HG03558 (cell line): ENCODE measurements around the gene ADD2.

Experiments
- ATAC-seq: cut with Tn5 transposase; IDR thresholded peaks from one replicate; pipeline ENCODE4 v1.9.1; 2021; ENCODE audit warnings: moderate number of reproducible peaks; ENCODE audit not compliant: unreplicated experiment; ENCODE audit errors: extremely low read depth

Gene ADD2

DNA sequence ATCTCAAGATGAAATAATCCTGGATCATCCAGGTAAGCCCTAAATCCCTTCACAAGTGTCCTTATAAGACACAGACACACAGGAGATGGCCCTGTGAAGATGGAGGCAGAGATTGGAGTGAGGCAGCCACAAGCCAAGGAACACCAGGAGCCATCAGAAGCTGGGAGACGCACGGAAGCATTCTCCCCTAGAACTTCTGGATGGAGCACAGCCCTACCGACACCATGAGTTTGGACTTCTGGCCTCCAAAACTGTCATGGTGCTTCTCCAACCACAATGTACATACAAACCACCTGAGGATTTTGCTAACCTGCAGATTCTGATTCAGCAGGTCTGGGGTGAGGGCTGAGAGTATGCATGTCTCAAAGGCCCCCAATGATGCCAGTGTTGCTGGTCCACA is 42.5 kb downstream of the ADD2 start:
- no peak for ATAC-seq

DNA sequence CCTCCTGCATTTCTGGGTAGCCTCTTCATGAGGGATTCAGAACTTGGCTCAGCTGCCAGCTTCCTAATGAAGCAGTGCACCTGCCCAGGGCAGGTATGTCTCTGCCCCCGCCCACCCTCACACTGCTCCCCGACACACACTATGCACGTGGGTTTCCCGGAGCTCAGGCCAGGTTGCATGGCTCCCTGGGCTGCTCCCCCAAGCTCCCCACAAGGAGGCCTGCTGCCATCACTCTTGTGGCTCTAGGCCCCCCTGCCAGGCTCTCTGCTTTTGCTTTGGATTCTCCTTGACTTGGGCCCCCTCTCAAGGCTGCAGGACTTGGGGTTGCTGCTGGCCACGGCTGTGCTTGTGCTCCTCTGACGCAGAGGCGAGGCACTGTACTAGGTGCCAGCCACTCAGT is 43.6 kb downstream of the ADD2 start:
- no peak for ATAC-seq

DNA sequence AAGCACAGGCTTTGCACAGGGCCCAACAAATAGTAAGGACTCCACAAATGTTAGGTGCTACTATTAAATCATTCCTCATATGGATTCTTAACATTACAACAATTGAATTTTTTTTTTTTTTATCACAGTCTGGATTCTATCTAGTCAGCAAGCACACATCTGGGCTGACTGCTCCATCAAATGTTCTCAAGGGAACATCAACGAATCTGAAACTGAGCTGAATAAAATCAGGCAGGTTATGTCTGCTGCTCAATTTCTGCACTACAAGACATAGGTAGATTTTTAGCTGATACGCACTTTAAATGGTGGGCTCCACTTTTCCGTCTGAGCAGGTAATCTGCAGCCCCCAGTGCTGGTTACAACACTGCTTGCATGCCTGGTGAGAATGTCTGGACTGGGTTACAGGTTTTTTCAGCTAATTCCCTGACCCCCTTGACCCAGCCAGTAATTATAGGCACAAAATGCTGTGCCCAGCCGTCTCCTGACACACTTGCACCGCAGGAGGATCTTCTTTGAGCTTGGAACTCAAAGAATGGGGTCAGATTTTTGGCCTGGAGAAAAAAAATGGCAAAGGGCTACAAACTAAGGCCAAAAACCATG is 44.6 kb downstream of the ADD2 start:
- ATAC-seq = no peak

DNA sequence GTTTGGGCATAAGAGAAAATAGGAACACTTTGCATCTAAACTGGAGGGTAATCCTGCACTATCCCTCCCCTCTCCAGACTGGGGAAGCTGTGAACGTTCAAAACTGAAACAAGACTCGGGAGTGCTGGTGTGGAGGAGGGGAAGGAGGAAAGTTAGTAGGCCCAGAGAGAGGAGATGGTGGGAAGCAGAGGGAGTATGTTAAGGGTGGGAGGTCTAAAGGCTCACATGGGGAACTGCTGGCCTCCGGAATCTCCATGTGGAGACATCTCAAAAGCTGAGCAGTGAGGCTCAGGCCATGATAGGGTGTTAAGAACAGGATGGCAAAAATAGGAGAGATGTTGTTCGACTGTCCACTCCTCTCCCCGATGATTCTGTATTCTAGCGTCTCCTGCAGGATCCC is 47.9 kb downstream of the ADD2 start:
- no peak for ATAC-seq

DNA sequence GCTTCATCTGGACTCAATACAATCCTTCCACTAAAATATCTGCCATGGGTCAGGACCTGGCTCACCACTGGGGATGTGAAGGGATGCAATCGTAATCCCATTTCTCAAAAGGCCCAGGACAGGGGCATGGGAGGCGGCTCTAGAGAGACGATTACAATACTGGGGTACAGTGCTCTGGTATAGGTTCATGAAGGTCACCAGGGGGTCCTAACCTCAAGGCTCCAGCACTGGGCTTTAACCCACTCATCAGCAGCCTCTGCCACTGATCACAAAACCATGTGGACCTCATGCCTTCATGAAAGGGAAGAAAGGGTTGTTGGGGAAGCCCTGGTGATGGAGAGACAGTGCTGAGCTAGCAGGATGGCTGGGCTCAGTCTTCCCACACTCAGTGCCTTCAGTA is 48.8 kb downstream of the ADD2 start:
- ATAC-seq = no peak

DNA sequence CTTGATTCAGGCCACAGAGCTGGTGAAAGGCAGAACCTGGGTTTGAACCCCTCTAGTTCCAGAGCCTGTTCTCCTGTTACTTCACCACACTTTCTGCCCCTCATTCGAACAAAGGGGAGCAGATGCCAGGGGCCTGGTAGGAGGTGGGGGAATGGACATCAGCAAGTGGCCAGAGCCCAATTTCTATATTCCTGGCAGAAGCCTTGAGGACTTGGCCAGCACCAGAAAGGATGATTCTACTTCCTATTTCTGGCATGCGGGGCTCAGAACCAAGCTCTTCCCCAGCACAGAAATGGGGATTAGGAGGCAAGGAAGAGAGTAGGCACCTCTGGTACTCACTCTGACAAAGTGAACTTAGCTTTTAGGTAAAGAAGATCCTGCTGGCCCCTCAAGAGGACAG is 49.3 kb downstream of the ADD2 start:
- no peak for ATAC-seq

DNA sequence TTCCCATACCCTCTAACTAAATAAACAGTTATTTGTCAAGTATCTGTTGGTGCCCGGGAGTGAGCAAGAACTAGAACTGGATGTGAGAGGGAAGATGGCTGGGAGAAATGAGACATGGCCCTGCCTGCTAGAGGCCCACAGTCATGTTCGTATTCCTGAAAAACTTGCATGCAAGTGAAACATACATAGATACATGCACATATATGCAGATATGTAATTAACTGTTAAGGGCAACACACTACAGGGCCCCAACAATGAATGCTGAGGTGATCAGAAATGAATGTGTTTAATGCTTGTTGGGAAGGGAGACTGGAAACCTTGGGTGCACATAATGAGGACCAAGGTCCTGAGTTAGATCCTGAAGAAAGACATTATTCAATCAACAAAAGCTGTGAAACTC is 49.8 kb downstream of the ADD2 start:
- ATAC-seq = no peak

DNA sequence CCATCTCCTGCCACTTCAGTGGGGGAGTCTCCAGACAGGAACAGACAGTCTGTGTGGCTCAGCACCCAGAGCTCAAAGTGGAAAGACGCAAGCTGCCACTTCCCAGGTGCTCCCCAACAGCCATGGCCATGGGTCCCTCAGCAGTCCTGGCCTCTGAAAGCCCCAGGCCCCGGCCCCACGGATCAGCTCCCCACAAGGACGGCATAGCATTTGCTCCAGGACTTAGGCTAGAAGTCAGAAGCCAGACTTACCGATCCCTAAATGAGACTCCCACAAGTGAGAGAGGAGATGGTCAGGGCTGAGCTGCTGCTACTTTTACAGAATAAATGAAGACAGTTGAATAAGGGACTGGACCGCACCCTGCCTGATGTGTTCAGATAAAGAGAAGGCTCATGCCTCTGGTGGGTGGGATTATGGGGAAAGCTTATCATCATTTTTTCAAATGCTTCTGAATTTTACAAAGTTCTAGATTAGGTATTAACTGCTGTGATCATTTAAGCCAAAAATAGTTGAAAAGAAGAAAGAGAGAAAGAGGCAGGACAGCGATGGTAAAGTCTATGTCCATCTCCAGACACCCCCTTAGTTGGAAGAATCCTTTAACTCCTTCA is 50.5 kb downstream of the ADD2 start:
- no peak for ATAC-seq

DNA sequence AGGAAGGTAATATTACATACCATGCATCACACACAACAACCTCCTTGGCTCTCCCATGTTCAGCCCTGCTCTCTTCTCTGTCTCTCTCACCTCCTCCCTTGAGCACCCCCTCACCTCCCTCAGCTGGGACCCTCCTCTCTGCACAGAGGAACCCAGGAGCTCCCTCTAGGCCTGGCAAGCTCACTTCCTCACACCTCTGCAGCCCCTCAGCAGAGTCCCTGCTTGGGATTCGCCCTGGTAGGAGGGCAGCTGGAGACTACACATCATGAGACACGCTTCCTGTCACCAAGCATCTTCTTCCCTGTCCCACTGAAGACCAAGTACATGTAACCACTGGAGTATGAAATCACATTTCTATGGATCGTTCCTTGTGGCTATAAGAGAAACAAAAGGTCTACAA is 51.0 kb downstream of the ADD2 start:
- ATAC-seq = no peak

DNA sequence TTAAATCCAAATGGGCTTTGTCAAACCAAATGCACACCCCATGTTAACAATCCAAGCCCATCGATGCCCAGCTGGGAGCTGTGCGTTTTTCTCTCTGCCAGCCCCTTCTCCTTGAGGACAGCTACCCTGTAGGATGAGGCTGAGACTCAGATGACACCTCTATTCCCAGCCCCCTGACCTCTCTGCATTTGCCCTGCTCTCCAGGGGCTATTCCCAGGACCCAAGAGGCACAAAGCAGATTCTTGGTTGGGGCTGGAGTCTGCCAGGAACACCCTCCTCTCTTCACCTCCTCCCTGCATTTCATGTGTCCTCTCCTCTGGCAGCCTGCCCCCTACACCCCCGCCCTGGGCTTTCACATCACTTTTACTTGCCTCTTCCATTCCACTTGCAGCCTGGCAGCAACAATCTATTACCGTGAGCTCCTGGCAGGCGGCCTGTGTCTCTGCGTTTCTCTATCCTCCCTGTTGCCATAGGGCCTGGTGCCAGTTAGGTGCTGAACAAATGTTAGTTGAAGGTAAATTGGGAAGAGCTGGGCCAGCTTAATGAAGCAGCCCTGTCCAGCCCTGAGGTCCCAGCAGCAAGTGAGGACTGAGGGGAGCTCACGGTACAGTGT is 51.8 kb downstream of the ADD2 start:
- ATAC-seq = no peak

DNA sequence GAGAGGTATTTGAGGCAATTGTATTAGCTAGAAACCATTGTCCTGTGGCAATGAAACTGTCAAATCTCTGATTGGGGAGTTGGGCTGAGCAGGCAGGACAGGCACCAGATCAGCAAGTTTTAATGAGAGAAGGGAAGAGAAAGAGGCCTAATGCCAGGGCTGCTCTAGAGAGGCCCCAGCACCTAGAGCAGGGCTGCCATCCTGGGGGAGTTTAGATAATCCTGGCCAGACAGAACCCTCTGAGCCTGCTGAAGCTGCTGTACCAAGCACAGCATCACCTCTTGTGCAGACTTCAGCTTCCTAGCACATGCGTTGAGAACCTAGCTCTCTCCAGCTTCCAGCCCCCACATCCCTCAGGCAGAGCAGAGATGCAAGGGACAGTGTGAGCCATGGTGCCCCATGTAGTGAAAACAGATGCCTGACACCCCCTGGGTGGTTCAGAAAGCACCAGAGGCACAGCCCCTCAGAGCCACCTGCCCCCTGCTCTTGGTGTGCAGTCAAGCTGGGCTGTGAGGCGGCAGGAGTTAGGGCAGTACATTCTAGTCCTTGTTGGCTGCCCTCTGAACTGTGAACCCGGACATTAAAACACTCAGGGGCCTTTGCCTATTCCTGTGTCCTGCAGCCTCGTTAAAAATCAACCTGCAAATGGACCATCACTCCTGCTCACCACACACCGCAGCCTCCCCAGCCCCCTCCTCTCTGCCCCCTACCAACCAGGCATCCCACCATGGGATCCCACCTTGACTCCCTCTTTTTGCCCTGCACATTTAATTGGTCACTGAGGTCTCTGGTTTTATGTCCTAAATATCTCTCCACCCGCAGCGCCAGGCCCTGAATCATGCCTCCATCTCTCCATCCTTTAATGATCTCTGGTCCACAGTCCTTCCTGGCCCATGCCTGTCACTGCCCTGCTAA is 52.7 kb downstream of the ADD2 start:
- ATAC-seq = no peak

DNA sequence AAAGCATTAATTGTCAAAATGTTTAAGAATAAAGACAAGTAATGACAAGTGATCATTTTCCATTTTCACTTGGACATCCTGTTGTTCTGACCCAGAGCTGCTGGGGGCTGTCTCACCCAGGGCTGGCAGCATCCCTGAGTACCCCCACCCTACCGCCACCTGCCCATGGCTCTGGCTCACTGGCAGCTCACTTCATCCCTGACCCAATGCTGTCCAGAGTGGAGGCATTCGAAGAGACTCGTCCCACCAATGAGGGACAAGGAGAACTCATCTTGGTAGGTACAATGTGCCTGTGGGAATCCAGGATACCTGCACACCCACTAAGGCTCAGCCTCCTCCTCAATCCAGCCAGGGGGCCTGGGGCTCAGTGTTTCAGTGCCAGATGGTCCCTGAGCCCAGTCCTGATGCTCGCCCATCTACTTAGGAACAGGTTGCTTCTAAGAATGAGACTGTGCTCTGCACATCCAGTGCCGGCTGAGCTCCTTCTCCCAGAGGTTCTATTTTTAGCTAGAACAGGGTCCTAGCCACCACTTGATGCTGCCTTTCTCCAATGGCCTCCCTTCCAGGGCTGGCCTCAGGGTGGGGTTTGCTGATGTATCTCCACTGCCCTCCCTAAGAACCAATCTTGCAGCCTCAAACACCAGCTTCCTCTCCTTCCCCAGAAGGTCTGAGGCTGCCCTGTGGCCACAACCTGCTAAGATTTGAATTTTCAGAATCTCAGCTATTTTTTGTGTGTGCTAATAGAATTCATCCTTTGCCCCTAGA is 53.7 kb downstream of the ADD2 start:
- no peak for ATAC-seq

DNA sequence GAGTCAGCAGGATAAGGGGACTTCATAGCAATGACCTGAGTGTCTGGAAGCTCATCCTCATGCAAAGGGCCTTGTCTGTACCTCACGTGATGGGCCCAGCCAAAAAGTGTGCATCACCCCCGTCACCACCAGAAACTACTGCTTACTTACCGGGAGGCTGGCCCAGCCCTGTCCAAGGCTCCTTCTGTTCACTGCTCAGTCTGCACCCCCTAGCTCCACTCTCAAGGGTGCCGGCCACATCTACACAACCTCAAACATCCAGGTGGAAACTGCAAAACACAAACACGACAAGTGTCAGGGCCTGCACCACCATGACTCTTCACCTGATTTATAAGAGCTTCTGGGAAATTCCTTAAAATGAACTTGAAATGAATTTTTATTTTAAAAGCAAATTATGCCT is 55.1 kb downstream of the ADD2 start:
- ATAC-seq = no peak

DNA sequence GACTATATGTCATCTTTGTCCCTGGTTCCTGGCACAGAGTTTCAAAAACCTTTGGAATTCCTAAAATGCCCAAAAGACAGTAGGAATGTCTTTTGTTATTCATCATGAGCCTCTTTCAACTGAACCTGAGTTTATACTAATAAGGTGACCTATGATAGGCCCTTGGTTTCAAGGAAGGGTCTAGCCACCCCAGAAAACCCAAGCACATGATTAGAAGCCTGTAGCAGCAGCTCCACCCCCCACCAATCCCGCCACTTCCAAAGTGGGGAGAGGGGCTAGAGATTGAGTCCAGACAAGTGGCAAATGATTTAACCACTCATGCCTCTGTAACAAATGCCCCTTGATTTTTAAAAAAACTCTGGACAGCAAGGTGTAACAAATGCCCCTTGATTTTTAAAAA is 56.8 kb downstream of the ADD2 start:
- no peak for ATAC-seq

DNA sequence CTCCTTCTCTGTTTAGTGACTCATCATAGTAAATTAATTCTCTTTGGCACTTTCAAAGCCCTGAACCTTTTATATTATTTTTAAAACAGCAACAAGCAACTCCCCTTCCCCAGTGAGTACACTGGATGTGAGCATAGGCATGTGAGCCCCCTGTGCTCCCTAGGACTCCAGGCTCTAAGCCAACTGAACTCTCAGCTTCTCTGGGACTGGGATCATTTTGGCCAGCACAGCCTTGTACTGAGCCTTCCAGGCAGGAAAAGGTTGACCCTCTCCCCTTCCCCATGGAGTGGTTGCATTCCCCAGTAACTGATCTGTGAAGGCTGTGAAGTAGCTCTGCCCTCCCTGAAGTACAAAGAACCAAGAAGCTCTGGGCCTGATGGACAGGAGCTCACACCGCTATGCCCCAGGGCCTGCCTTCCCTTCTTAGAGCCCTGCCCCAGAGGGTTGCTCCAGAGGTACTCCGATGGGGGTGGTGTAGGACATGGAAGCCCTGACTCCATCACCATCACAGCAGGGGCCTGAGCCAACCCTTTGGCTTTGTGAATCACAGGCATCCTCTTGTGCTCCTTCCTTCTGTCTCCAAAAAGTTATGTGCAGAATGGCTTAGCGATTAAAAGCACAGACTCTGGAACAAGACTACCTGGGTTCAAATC is 57.8 kb downstream of the ADD2 start:
- no peak for ATAC-seq

DNA sequence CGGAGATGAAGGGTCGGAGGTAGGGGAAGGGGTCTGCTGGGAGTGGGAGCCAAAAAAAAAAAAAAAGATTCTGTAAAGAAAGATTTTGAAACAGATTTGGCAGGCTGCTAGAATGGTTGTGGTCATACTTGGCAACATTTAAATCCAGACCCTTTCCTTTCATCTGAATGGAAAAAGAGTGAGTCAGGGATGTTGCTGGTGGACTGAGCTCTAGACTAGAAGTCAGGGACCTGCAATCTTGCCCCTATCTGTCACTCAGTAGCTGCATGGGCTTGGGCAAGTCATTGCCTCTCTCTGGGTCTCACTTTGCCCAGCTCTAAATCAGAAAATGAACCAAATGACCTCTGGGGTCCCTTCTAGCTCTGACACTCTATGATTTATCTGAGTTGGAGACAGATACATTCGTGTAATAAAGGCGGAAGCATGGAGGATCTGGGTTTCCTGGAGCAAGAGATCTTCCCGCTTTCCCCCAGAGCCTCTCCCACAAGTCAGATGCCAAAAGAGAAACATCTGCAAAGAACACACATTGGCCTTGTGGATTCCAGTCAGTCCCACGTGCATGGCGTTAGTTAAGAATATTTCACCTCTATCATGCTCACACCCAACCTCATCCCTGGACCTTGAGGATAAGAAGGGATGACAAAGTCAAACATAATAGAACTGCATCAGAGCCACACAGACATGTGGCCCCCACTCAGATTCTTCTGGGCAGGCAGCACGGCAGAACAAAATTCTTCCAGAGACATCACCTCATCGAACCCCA is 58.5 kb downstream of the ADD2 start:
- no peak for ATAC-seq

DNA sequence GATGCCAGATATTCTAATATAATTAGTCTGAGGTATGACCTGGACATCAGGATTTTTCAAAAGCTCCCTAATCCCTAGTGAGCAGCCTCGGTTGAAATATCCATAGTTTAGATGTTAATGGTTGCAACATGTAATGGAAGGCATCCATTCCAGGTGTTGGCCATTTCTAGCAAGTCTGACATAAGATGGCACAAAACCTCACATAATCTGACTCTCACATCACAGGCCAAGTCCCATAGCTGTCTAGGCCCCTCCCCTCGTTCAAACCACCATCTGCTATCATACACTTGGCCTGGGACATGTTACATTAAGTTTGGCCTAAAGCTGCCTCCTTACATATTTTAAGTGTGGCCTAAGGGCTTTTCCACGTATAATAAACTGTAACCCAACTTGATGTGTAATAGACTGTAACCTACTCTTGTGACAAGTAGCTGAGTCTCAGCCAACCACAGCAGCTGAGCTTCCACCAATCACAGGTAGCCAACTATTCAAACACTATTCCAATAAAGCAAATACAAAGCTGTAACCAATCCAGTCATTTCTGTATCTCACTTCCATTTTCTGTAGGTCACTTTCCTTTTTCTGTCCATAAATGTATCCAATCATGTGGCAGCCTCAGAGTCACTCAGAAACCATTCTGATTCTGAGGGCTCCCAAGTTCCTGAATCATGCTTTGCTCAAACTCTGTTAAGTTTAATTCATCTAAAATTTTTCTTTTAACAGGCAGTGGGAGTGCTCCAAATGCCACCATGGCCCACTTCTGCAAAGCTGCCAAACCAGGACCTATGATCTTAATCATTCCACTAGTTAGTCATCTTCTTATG is 59.4 kb downstream of the ADD2 start:
- no peak for ATAC-seq

DNA sequence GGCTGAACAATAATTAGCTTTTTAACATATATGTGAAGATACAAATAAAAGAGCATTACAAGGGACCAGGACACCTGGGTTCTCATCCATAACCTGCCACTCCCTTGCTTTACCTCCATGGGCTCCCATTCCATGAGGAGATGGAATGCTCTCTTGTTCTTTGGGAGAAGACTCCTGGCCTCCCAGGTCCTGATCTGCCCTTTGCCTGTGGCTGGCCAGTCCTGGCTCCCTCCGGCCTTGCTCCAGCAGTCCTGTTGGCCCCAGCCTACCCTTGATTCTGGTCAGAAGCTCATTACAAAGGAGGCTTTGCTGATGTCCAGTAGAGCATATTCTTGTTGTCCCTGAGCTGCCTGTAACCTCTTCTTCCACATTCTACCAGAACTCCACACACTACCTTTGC is 60.3 kb downstream of the ADD2 start:
- no peak for ATAC-seq
